Astrocyte (in vitro differentiated cells and primary cell): ENCODE measurements around the gene DMXL1.

Experiments
- CTCF ChIP-seq: IDR thresholded peaks from 2 replicates; pipeline ENCODE4 v1.5.1; 2011; ENCODE audit warnings: low read depth, mild to moderate bottlenecking, inconsistent platforms, low read length, moderate library complexity; ENCODE audit not compliant: insufficient read depth
- EZH2 ChIP-seq: IDR thresholded peaks from 2 replicates; pipeline ENCODE4 v1.6.1; 2012; ENCODE audit warnings: mild to moderate bottlenecking, low read length, inconsistent platforms; ENCODE audit not compliant: insufficient read depth

GRCh38 chr5:119275146-119275545 is 204.3 kb downstream of the DMXL1 start:
- TF ChIP-seq EZH2: no peak
- no peak for TF ChIP-seq CTCF
